ENCODE measurements around the gene GMCL2.

The GMCL2 gene

GRCh38 chr5:178215280-178216002 is 28.3 kb upstream of the GMCL2 start:
- H3K4me1 ChIP-seq (ENCODE audit: insufficient read depth, low read length), result no peaks in the 10 kb centered on the region
- no peak overlapping the region for H3K4me3 ChIP-seq (ENCODE audit: low read depth in 1 of 2, low read length in 2 of 2)
- no peaks in the 10 kb centered on the region for H3K9me3 ChIP-seq (ENCODE audit: insufficient read depth, low read length, severe bottlenecking)
- H3K27ac ChIP-seq (ENCODE audit: low read length), result peak overlapping the region; percentile 3; the same call in 1 of the 2 replicates
- no peak overlapping the region for H3K4me2 ChIP-seq (ENCODE audit: insufficient read depth, low read length)
- peaks cover 28% of the 10 kb centered on the region; the same call in 1 of the 2 replicates for H3K79me2 ChIP-seq (ENCODE audit: insufficient read depth, low read length)
- ATAC-seq (ENCODE audit: insufficient read depth, low read depth) (no peak), DNase-seq (no peak)
- peaks cover 86% of the 10 kb centered on the region for H3K36me3 ChIP-seq (ENCODE audit: insufficient read depth, low read length)
- H3K9ac ChIP-seq (ENCODE audit: low read depth, low read length), result no peak overlapping the region
- TF ChIP-seq CTCF (IDR thresholded peaks at IDR 0.05; ENCODE audit: borderline replicate concordance, extremely low read depth, low read length, poor library complexity, severe bottlenecking) (no peak), EZH2 (IDR thresholded peaks at IDR 0.05; ENCODE audit: borderline replicate concordance, low read depth, low read length, severe bottlenecking) (no peak)
- no peak overlapping the region for H2AFZ ChIP-seq (ENCODE audit: low read depth, low read length)
- peaks cover 62% of the 10 kb centered on the region for H4K20me1 ChIP-seq (ENCODE audit: insufficient read depth, low read length)
- H3K27me3 ChIP-seq (ENCODE audit: insufficient read depth, low read length, poor library complexity), result no peaks in the 10 kb centered on the region

- Histone ChIP-seq H3K79me2 (ENCODE audit: insufficient read depth, low read length) (peaks cover 38% of the 10 kb centered on the region), H3K4me1 (ENCODE audit: insufficient read depth, low read length) (peaks cover 5% of the 10 kb centered on the region; the same call in 1 of the 2 replicates), H3K36me3 (ENCODE audit: insufficient read depth, low read length) (peaks cover 92% of the 10 kb centered on the region), H3K4me2 (ENCODE audit: insufficient read depth, low read length) (no peak overlapping the region), H3K27me3 (ENCODE audit: insufficient read depth, low read length, poor library complexity) (no peaks in the 10 kb centered on the region), H3K27ac (ENCODE audit: low read length) (no peak overlapping the region), H3K9ac (ENCODE audit: low read depth, low read length) (no peak overlapping the region), H4K20me1 (ENCODE audit: insufficient read depth, low read length) (peaks cover 74% of the 10 kb centered on the region), H3K9me3 (ENCODE audit: insufficient read depth, low read length, severe bottlenecking) (no peaks in the 10 kb centered on the region), H3K4me3 (ENCODE audit: low read depth in 1 of 2, low read length in 2 of 2) (no peak overlapping the region), H2AFZ (ENCODE audit: low read depth, low read length) (no peak overlapping the region)
- TF ChIP-seq EZH2 (IDR thresholded peaks at IDR 0.05; ENCODE audit: borderline replicate concordance, low read depth, low read length, severe bottlenecking) (no peak), CTCF (IDR thresholded peaks at IDR 0.05; ENCODE audit: borderline replicate concordance, extremely low read depth, low read length, poor library complexity, severe bottlenecking) (no peak)
- DNase-seq, result no peak
- no peak for ATAC-seq (ENCODE audit: insufficient read depth, low read depth)
These were observed 27.1 kb upstream of the GMCL2 start for GRCh38 chr5:178214160-178214803.

- Histone ChIP-seq H3K9ac (ENCODE audit: low read depth, low read length) (no peak overlapping the region), H3K9me3 (ENCODE audit: insufficient read depth, low read length, severe bottlenecking) (no peaks in the 10 kb centered on the region), H3K27me3 (ENCODE audit: insufficient read depth, low read length, poor library complexity) (no peaks in the 10 kb centered on the region), H3K36me3 (ENCODE audit: insufficient read depth, low read length) (peaks cover 93% of the 10 kb centered on the region), H2AFZ (ENCODE audit: low read depth, low read length) (no peak overlapping the region), H3K4me2 (ENCODE audit: insufficient read depth, low read length) (no peak overlapping the region), H3K4me1 (ENCODE audit: insufficient read depth, low read length) (peaks cover 10% of the 10 kb centered on the region), H3K79me2 (ENCODE audit: insufficient read depth, low read length) (peaks cover 44% of the 10 kb centered on the region), H4K20me1 (ENCODE audit: insufficient read depth, low read length) (peaks cover 79% of the 10 kb centered on the region), H3K4me3 (ENCODE audit: low read depth in 1 of 2, low read length in 2 of 2) (no peak overlapping the region), H3K27ac (ENCODE audit: low read length) (no peak overlapping the region)
- no peak for DNase-seq
- no peak for TF ChIP-seq CTCF (IDR thresholded peaks at IDR 0.05; ENCODE audit: borderline replicate concordance, extremely low read depth, low read length, poor library complexity, severe bottlenecking)
- no peak for TF ChIP-seq EZH2 (IDR thresholded peaks at IDR 0.05; ENCODE audit: borderline replicate concordance, low read depth, low read length, severe bottlenecking)
- no peak for ATAC-seq (ENCODE audit: insufficient read depth, low read depth)
These were observed 26.6 kb upstream of the GMCL2 start for GRCh38 chr5:178213748-178214151.
